Left renal pelvis (tissue), 4 donors: ENCODE results near the gene ACSL4. TPM values are rescaled to one million over a fixed set of nuclear protein-coding genes. Genes with fewer than 3 reads are reported as not detected.
"Not testable (repeated sequence)": the region's sequence is repeated elsewhere in the genome, so short reads cannot be mapped to it uniquely, and the experiment has no call there.

Experiments
- DNase-seq, 4 donors: peaks; one replicate each; pipeline ENCODE4 v3.0.0-alpha.2; 2013; ENCODE audit warnings: low read depth in 4 of 4, low spot score in 3 of 4
- polyA plus RNA-seq, 4 donors: library from polyadenylated mRNA; unstranded; fragments of 120-200 nt; gene quantifications; one replicate each; pipeline ENCODE4 v1.2.1, GENCODE V29; 2013; ENCODE audit not compliant: insufficient read length in 4 of 4

Gene ACSL4
- polyA plus RNA-seq, 4 donors = 16.5 to 71.9 (median 51.5) TPM

- no peak for DNase-seq
Measured at GRCh38 chrX:109679820-109680219, 53.2 kb downstream of the ACSL4 start.

DNA sequence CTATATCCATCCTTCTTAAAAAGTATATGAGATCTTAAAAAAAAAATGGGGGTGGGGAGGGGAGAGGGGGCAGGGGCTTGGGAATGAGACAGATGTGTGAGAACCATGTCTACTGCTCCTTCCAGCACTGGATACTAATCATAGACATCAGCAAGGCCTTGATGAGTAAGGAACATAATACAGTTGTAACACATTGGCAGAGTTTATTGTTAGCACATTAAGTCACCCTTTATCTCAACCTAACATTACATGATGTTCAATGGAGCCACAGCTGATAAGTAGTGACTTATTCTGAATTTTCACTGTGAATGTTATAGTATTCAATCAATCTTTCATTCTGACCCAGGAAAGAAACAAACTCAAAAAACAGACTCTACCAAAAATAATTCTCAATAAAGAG, 60.8 kb downstream of the ACSL4 start:
- DNase-seq = no peak

DNA sequence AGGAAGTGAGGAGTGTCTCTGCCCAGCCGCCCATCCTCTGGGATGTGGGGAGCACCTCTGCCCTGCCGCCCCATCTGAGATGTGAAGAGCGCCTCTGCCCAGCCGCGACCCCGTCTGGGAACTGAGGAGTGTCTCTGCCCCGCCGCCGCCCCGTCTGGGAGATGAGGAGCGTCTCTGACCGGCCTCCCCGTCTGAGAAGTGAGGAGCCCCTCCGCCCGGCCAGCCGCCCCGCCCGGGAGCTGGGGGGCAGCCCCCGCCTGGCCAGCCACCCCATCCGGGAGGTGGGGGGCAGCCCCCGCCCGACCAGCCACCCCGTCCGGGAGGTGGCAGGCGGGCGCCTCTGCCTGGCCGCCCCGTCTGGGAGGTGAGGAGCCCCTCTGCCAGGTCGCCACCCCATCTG, 61.9 kb downstream of the ACSL4 start:
- not testable (repeated sequence) for DNase-seq

DNA sequence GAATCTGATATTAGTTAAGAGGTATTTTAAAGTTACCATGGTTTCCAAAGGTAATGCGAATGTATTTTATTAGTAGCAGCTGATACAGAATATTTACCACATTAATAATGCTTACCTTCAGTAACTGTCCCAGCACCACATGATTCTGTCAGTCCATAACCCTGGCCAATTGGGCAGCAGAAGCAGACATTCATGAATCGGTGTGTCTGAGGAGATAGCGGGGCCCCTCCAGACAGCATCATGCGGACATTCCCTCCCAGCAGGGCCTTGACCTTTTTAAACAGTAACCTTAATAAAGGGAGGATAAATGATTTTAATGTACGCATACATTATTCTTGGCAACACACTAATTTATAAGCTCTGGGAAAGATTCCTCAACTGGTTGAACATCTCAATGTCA, 65.1 kb downstream of the ACSL4 start:
- DNase-seq = no peak

DNA sequence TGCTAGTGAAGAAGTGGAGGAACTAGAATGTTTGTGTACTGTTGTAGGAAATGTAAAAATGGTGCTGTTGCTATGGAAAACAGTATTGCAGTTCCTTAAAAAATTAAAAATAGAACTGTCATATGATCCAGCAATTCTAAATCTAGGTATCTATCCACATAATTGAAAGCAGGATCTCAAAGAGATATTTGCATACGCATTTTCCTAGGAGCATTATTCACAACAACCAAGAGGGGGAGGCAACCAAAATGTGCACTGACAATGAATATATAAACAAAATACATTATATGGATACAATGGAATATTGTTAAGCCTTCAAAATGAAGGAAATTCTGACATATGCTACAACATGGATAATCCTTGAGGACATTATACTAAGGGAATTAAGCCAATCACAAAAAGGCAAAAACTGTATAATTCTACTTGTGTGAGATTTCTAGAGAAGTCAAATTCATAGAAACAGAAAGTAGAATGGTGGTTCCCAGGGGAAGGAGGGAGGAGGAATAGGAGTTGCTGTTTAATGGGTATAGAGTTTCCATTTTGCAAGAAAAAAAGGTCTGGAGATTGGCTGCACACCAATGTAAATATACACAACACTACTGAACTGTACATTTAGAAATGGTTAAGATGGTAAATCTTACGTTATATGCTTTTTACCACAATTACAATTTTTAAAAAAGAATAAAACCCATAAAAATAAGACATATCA, 72.5 kb downstream of the ACSL4 start:
- DNase-seq = no peak

- no peak for DNase-seq
Measured at GRCh38 chrX:109658391-109658790, 74.7 kb downstream of the ACSL4 start.

DNA sequence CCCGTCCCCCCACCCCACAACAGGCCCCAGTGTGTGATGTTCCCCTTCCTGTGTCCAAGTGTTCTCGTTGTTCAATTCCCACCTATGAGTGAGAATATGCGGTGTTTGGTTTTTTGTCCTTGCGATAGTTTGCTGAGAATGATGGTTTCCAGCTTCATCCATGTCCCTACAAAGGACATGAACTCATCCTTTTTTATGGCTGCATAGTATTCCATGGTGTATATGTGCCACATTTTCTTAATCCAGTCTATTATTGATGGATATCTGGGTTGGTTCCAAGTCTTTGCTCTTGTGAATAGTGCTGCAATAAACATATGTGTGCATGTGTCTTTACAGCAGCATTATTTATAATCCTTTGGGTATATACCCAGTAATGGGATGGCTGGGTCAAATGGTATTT, 75.7 kb downstream of the ACSL4 start:
- DNase-seq = not testable (repeated sequence)

DNA sequence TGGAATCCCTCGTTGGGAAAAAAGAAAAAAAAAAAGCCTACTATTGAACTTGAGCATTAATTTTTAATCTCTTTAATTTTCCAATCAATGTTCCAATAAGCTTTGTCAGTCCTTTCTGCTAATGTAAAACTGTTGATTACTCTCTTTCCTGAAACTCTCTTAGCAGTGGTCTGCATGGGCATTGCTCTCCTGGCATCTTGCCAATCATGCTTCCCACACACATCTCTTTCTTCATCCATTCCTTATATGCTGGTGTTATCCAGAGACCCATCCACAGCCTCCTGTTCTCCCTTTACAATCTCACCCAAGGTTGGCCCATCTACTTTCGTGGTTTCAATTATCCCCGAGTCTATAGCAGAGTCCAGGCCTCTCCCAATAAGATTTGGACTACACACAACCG, 76.3 kb downstream of the ACSL4 start:
- no peak for DNase-seq

GRCh38 chrX:109655502-109656201, 77.4 kb downstream of the ACSL4 start:
- no peak for DNase-seq

GRCh38 chrX:109654516-109655109, 78.4 kb downstream of the ACSL4 start:
- DNase-seq = no peak

DNA sequence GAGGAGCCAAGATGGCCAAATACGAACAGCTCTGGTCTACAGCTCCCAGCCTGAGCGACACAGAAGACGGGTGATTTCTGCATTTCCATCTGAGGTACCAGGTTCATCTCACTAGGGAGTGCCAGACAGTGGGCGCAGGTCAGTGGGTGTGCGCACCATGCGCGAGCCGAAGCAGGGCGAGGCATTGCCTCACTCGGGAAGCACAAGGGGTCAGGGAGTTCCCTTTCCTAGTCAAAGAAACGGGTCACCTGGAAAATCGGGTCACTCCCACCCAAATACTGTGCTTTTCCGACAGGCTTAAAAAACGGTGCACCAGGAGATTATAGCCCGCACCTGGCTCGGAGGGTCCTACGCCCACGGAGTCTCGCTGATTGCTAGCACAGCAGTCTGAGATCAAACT, 88.4 kb downstream of the ACSL4 start:
- DNase-seq = not testable (repeated sequence)

DNA sequence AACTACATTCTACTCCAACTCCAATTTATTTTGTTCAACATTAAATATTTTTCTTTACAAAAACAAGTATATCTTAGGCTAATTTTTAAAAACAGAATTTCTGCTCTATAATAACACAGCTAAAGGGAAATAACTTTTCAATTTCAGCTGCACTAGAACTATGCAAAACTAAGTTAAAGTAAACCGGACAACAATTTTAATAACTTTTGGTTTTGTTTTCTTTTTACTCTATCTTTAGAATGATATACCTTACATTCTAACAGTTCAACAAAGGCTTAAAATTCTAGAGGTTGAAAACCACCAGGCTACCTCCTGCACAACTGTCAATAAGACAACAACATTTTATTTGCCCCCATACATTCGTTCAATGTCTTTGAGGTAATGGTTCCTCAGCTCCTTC, 89.4 kb downstream of the ACSL4 start:
- no peak for DNase-seq

DNA sequence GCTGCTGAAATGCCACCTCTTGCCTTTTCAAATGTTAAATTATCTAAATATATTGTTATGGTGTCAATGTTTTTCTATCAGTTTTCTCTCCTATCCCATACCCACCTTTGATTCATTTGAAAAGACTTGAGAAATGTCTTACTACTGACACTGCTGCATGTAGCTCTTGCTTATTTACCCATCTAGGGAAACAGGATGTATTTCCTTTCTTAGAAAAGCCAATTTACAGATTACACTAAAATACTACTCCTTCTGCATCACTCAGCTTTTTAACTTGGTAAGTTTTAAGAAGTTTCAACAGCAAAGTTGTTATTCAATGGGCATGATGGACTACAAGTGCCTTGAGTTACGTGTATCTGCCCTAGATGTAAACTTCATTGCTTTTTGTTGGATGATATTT, 94.9 kb downstream of the ACSL4 start:
- DNase-seq = no peak

DNA sequence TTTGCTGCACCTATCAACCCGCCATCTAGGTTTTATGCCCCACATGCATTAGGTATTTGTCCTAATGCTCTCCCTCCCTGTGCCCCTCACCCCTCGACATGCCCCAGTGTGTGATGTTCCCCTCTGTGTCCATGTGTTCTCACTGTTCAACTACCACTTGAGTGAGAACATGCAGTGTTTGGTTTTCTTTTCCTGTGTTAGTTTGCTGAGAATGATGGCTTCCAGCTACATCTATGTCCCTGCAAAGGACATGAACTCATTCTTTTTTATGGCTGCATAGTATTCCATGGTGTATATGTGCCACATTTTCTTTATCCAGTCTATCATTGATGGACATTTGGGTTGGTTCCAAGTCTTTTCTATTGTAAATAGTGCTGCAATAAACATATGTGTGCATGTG, 95.6 kb downstream of the ACSL4 start:
- DNase-seq = not testable (repeated sequence)

- DNase-seq = no peak
Measured at GRCh38 chrX:109635146-109635545, 97.9 kb downstream of the ACSL4 start.

DNA sequence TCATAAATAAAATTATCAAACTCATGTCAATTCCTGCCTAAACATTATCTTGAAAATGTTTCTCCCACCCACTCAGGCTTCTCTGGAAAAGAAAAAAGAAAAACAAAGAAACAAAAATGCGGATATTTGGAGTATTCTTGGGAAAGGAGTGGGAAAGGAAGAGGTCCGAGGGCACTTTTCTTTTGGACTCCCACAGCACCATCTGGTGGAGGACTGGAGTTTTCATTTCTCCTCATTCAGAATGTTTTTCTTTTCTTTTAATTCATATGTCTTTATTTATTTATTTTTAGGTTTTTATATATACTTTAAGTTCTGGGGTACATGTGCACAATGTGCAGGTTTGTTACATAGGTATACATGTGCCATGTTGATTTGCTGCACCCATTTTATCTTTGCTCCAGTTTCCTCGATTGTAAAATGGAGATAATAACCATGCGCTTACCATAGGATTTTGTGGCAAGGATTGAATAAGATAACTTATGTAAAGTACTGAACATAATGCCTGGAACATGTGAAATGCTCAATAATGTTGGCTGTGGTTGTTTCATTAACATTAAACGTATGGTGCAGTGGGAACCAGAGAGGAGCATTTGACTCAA, 100.1 kb downstream of the ACSL4 start:
- peak in 1 of 4 donors; percentile 14 for DNase-seq

DNA sequence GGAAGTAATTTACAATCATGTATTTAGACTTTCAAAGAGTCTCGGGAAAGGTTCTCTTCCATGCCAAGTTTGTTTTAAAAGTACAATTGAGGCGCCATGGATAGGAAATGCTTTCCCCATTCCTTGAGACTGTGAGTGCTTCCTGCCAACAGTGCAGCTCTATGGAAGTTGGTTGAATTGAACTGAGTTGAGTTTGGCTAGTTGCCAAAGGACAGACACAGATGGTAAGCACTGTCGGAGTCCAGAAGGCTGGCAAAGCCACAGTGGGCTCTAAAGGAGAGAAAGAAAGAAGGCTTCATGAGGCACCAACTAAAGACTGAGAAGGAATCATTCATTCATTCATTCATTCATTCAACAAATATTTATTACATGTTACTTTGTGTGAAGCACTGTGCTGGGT, 103.7 kb downstream of the ACSL4 start:
- no peak for DNase-seq

GRCh38 chrX:109626637-109627036, 106.4 kb downstream of the ACSL4 start:
- no peak for DNase-seq

DNA sequence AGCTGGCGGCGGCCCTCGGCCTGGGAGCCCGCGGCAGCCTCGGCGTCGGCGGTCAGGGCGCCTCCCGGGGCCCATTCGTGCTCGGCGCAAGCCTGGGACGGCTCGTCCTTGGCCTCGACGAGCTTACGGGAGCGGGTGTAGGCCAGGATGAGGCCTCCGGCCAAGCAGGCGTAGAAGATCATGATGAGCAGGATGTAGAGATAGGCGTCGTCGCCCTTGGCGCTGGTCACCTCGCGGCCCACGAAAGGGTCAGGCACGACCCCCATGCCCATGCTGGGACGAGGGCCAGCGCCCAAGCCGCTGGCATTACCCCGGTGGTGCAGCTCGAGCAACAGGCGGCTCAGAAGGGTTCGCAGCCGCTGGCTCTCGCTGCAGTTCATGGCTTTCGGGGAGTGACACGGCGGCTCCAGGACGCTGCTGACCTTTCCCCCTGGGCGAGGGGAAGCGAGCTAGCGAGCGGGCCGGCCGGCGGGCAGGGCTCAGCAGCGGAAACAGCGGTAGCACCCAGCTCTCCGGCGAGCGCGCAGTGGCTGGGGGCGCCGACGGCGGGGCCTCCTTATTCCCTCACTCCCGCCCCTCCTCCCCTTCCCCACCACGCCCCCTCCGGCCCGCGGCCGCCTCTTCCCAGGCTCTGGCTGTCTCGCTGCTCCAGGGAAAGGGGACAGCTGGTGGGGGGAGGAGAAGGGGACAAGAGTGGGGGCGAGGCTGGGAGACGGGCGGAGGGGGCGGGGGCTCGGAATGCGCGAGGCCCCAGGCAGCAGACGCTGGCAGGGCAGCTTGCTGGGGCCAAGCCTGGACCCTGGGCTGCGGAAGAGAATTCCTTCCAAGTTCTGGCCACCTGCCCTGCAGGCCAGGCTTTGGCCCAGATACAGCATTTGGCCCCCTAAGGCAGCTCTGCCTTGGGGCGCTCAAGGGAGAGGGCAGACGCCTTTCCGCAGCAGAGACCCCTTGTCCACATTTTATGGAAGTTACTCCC, 108.1 kb downstream of the ACSL4 start, which contains the start of gene KCNE5:
KCNE5 (minus strand) TSS at position 532 of the 976 bp plus-strand sequence; CDS start at position 380, 152 bp downstream.
- DNase-seq = peak in 1 of 4 donors; percentile 22

- no peak for DNase-seq
Measured at GRCh38 chrX:109623997-109624396, 109.1 kb downstream of the ACSL4 start.
